HG02798 (cell line): Measurements from ENCODE around the gene BUD31.
A peak's percentile ranks its signal among the peaks of the same experiment; 100 is the strongest.
"Not testable (repeated sequence)": the region's sequence is repeated elsewhere in the genome, so short reads cannot be mapped to it uniquely, and the experiment has no call there.

Source experiments
- ATAC-seq: cut with Tn5 transposase; IDR thresholded peaks from one replicate; pipeline ENCODE4 v1.9.1; 2021; ENCODE audit warnings: mild to moderate bottlenecking; ENCODE audit not compliant: unreplicated experiment, poor library complexity

BUD31 gene

DNA sequence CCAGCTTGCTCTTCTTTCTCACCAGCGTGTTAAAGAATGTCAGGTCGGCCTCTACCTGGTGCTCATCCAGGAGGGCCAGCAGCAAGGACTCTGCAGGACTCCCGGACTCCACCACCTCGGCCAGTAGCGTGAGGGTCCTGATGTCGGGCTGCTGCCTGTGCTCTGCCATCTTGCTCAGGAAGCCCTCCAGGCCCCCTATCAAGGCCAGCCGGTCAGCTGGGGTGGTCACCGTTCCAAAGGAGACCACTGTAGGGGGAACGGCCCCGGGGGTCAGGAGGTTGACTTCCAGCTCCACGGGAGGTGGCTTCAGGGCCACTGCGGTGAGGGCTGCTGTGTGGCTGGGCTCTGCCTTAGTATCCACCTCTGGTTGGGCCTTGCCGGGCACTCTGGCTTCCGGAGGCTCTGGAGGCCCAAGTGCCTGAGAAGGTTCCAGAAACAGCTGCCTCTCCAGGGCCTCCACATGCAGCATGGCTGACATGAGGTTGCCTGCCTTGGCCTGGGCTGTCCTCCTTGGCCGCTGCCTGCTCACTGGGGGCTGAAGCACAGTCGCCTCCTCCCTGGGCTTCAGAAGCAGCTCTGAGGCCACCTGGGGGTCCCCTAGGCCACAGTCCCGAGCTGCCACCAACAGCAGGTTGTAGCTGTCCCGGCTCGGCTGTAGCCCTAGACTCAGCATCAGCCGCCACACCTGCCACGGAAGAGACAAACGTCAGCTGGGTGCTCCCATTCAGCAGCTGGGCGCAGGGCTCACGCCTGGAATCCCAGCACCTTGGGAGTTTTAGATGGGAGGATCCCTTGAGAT lies 16.4 kb downstream of the BUD31 start:
- no peak for ATAC-seq

DNA sequence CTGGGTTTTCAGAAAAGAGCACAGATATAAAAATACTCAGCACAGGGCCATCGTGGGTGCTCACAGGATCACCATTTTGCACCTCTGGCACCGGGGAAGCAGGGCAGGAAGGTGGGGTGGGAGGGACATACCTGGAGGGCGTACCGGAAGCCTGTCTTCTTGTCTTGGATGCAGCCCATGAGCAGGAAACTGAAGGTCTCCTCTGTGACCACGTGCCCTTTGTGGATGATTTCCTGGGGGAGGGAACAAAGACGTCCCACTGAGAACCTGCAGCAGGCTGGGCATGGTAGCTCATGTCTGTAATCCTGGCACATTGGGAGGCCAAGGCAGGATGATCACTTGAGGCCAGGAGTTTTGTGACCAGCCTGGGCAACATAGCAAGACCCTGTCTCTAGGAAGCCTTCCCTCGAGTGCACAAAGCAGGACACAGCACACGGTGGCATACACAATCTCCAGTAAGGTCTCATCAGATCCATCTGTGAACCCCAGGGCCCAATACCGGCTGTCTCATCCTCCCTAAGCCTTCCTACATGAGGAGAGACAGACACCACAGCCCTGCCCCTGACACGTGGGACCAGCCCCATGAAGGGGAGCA lies 20.3 kb downstream of the BUD31 start:
- ATAC-seq = no peak

DNA sequence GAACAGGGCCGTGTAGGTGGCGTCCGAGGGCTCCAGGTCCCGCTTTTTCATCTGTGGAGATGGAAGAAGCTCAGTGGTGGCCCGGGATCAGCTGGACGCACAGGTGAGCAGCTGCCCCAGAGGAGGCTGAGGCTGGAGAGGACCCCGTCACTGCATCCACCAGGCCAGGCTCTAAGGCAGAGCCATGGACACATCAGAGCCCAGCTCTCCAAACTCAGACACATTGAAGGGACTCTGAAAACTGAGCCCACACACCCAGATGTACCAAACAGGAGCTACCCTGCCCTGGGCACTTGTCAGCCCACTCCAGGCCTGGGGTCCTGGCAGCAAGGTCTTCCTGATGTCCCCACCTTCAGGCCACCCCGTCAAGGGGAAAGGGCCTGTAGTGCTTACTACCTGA lies 21.0 kb downstream of the BUD31 start:
- ATAC-seq = no peak

DNA sequence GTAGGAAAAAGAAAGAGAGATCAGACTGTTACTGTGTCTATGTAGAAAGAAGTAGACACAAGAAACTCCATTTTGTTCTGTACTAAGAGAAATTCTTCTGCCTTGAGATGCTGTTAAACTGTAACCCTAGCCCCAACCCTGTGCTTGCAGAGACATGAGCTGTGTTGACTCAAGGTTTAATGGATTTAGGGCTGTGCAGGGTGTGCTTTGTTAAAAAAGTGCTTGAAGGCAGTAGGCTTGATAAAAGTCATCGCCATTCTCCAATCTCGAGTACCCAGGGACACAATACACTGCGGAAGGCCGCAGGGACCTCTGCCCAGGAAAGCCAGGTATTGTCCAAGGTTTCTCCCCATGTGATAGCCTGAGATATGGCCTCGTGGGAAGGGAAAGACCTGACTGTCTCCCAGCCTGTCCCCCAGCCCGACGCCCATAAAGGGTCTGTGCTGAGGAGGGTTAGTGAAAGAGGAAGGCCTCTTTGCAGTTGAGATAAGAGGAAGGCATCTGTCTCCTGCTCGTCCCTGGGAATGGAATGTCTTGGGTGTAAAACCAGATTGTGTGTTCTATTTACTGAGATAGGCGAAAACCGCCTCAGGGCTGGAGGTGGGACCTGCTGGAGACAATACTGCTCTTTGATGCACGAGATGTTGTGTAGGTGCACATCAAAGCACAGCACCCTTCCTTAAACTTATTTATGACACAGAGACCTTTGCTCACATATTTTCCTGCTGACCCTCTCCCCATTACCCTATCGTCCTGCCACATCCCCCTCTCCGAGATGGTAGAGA lies 23.2 kb downstream of the BUD31 start:
- ATAC-seq = not testable (repeated sequence)

DNA sequence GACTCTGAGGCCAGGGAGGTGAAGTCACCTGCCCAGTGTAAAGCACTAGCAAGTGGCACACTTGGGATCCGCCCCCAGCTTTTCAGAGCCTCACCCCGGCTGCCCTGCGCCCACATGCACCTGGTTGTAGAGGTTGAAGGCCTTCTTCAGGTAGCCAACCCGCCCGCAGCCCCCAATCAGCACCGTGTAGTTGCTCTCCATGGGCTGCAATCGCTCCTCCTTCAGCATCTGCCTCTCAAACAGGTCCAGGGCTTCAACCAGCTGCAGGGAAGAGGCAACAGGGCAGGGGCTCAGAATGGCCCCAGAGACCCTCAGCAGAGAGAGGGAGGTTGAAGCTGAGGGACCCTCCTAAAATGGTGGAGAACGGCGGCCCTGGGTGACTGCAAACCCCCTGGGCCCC lies 24.4 kb downstream of the BUD31 start:
- ATAC-seq = no peak

DNA sequence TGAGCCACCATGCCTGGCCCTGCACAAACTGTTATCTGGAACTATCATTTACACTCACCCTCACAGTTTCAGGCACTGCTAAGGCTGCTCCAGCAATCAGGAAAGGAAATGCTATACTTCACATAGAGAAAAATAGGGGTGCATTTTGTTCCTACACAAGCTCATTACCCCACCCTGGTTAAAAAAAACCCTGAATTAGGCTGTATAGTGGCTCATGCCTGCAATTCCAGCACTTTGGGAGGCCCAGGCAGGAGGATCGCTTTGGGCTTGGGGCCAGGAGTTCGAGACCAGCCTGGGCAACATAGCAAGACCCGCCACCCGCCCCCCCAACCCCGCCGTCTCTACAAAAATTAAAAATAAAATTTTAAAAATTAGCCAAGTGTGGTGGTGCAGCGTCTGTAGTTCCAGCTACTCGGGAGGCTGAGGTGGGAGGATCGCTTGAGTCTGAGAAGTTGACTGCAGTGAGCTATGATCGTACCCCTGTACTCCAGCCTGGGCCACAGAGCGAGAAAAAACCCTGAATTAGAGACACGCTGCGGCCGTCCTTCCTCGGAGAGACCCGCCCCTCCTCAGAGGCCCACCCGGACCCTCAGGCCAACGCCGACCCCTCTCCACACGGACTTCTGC lies 29.3 kb downstream of the BUD31 start:
- no peak for ATAC-seq

DNA sequence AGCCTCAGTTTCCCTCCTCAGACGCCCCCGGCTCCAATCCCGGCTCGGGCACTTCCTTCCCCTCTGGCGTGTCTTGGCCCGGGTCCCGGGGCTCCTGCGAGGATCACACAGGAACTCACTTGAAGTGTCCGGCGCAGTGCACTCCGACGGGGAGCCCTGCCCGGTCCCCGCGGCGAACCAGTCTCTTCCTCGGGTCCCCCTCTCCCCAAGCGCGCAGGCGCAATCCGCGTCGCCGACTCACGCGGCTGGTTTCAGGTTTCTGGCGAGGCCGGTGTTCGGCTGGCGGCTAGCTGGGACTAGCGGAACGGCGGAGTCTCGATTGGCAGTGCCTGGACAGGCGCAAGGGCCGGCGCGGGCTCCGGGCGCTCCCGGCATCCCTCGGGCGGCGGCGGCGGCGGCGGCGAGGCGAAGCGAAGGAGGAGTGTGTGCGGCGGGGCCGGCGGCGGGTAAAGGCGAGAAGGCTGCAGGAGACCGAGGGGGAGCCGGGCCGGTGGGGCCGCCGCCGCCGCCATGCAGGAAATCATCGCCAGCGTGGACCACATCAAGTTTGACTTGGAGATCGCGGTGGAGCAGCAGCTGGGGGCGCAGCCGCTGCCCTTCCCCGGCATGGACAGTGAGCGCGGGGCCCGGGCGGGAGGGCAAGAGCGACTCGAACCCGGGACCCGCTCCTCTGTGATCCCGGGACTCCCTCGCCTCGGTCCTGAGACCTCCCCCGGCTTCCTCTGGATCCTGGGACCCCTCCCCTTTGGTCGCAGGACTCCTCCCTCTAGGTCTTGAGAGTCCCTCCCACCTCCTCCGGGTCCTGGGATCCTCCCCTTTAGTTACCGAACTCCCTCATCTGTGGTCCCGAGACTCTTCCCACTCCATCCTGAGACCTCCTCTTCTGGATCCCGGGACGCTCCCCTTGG lies 30.1 kb downstream of the BUD31 start, which contains the start of the genes CPSF4 and PTCD1:
Gene CPSF4, plus strand, starts transcription at position 371 of the 908 bp plus-strand sequence. Its CDS starts 140 bp downstream, at position 511.
Gene PTCD1, minus strand, starts transcription at position 226 of the 908 bp plus-strand sequence. CDS start 3,556 bp downstream, outside the sequence.
- ATAC-seq = peak; percentile 96

DNA sequence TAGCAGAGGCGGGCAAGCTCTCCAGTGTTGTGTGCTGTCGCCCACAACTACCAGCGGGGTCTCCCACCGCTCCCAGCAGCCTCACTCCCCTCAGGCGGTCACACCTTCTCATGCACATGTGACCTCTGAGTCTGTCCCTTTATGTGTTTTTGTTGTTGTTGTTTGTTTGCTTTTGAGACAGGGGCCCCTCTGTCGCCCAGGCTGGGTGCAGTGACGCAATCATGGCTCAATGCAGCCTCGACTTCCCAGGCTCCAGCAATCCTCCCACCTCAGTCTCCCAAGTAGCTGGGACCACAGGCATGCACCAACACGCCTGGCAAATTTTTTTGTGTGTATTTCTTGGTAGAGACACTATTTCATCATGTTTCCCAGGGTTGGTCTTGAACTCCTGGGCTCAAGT lies 31.4 kb downstream of the BUD31 start:
- no peak for ATAC-seq

DNA sequence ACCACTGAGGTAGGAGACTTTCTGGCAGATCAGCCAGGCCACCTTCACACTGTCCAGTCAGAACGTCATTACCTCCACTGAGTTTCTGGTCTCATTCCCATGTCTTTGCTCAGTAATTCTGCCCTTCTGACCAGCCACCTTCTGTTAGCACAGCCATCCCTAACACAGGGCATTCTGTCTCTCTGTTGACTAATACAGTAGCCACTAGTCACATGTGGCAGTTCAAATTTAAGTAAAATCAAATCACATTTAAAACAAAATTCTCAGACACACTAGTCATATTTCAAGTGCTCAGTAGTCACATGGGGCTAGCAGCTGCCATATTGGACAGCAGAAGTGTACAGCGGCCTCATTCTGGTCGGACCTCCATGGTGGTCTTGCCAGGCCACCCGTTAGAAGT lies 37.3 kb downstream of the BUD31 start:
- ATAC-seq = no peak

DNA sequence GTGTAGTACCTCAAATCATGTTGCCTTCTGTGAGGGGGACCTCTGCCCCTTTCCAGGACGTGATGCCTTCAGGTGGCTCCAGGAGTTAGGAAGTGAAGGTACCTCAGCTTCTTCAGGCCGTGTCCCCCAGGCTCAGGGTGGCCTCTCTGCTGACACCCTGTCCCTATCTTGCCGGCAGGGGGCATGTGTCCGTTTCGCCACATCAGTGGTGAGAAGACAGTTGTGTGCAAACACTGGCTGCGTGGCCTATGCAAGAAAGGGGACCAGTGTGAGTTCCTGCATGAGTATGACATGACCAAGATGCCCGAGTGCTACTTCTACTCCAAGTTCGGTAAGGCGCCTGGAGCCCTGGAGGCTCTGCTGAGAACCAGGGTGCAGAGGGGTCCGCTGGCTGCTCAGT lies 39.2 kb downstream of the BUD31 start:
- no peak for ATAC-seq

DNA sequence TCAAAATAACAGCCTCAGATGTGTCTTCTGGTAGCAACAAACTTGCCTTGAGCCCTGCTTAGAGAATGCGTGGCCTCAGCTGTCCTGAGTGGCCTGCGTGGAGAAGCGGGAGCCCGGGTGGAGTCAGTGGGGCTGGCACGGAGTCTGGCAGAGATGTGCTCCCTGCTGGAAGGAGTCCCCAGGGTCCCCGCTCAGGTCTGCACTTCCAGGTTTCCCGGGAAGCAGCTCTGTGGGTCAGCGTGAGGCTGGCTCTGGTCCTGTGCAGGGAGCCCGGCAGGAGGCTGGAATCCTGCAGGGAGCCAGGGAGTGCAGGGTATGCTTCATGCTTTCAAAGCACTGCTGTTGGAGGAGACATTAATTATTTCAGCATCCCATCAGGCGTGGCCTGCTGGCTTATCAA lies 40.1 kb downstream of the BUD31 start:
- ATAC-seq = no peak

DNA sequence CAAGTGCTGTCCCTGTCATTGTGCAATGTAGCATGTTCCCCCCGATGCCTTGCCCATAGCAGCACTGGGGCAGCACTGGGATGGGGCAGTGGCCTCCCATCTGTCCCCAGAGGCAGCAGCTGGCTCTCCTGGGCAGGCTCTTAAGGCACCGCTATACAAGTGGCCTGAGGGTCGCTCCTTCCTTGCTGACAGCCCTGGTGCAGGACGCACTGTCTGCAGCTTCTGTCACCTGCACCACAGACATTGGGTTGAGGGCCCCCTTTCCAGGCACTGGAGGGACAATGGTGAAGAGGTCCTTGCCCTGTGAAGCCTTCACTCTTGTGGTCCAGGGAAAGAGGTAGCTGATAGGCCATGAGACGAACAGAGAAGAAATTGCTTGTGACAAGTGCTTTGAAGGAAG lies 40.6 kb downstream of the BUD31 start:
- ATAC-seq = no peak

DNA sequence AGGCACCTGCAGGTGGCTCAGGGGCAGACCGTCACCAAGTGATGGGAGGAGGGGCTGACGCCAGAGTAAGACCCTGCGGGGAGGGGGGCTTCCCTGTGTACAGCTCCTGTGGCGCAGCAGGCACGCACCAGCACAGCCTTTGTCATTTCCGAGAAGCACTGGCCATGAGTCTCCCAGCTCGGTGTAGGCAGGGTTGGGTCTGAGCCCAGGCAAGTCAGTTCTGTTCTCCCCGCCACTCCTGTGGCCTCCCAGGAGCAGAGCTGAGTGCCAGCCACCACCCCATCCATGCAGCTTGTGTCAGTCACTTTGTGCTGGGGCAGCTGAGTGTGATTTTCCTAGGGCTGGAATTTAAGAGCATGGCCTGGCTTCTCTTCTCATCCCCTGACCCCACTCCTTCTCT lies 43.2 kb downstream of the BUD31 start:
- ATAC-seq = no peak

DNA sequence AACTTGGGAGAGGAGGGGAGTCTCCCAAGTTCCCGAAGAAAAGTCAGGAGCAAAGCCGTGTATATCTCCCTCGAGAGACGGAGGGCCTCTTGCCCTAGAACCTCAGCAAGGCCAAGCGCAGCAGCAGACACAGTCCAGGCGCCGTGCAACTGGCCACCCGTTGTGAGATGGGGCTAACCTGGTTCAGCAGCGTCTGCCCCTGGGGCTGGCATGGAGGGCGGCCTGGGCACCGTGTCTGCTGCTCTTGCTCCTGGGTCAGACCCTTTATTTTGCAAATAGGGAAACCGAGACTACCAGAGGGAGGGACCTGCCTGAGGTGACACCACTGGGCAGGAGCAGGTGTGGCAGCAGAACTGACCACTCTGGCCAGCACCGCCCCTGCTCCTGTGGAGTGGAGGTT lies 43.8 kb downstream of the BUD31 start:
- ATAC-seq = no peak

DNA sequence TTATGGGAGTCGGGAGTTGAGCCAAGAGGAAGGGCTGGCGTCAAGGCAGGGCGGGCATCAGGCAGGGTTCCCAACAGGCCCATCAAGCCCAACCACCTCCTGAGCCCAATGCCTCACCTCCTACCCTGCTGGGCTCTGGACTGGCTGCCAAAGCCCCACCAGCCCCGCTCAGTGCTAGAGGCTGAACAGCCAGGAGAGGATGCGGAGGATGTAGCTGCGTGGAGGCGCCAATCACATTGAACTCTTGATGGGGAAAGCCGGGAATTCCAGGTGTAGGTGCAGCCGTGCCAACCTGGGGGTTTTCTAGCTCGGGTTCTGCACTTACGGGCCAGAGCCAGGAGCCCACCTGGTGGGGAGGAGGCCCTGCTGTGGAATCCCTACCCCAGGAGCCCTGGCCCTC lies 44.3 kb downstream of the BUD31 start:
- ATAC-seq = no peak

DNA sequence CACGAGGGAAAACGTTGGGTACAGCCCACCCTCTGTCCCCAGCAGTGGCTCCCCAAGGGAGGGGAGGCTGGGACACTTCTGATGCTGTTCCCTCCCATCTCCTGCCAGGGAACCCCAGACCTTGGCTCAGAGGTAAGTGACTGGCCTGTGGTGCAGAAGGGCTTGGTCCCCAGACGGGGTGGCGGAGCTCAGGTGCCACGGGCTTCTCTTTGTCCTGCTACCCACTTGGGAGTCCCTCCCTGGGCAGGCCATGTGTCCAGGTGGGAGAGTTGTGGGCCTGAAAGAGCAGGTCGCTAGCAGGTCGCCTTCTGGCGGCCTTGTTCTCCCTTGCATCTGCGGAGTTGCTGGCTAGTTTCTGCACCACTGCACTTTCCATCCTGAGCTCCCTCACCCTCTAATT lies 47.1 kb downstream of the BUD31 start:
- no peak for ATAC-seq

DNA sequence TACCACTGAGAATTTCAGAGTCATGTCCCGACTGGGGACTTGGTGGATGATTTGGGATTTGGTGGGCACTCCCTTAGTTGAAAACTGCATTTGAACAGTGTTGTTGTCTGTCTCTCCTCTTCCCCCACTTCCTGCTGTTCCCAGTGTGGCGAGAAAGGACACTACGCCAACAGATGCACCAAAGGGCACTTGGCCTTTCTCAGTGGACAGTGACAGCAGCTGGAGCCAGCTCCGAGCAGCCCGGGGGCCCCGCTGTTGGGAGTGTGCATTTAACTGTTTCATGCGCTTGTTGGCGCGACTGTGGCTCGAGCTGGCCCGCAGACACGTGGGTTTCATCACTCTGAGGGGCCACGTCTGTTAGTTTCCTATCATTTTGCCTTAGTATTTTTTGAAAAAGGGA lies 47.5 kb downstream of the BUD31 start:
- ATAC-seq = no peak

DNA sequence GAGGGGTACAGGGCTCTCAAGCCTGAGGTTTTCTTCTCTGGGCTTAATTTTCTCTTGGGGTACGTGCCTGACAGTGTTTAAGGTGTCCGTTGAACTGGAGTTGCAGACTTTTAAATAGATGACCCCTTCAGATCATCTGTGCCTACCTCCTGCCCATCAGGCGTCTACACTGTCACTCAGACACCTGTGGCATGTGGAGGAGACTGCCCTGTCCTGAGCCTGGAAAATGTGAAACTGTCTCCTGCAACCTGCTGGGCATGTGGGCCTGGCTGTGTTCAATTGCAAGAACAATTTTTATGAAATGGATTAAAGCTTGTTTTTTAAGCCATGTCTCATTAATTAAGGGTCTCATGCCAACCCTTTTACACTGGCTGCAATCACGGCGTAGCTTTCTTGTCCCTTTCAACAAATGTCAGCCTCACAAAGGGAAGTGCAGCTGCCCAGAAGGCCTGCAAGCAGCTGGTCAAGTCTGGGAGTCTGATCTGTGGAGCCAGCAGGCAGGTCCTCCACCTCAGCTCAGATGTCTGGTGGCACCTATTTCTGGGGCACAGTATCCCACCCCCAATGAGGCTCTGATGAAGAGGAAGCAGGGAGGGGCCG lies 48.4 kb downstream of the BUD31 start:
- no peak for ATAC-seq
